Activated CD4-positive, alpha-beta T cell treated with anti-CD3 and anti-CD28 coated beads for 1 hour (primary cell): ENCODE data around the gene CNTNAP2.

Experiments
- DNase-seq: peaks from one replicate; pipeline ENCODE4 v3.0.0-alpha.2; 2020

Gene CNTNAP2

GRCh38 chr7:148146346-148146745 is 2029.7 kb downstream of the CNTNAP2 start:
- no peak for DNase-seq

DNA sequence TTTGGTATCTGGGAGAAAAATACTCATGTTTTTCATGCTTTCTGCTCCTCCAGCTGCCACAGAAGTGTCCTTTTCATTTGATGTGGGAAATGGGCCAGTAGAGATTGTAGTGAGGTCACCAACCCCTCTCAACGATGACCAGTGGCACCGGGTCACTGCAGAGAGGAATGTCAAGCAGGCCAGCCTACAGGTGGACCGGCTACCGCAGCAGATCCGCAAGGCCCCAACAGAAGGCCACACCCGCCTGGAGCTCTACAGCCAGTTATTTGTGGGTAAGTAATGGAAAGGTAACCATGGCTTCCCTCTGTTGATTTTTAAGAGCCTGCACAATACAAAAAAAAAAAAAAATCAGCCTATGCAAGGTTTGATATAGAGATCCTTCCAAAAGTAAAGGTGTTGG is 2030.8 kb downstream of the CNTNAP2 start:
- DNase-seq = no peak

DNA sequence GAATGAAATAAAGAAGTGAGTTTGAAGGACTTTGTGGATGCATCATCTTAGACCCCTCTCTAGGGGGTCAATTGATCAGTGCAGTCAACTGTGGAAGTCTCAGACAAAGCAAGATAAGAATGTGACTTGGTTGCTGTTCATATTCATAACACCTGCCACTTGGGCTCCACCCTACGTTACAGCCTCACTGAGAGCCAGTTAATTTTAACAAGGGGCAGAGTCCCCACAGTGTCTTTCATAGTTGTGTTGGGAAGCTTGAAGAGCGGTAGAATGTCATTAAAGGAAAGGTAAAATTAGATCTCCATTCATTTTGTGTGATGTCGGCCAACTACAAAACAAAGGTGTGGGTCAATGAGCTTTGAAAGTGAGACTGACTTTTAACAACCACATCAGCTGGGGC is 2031.9 kb downstream of the CNTNAP2 start:
- DNase-seq = no peak

DNA sequence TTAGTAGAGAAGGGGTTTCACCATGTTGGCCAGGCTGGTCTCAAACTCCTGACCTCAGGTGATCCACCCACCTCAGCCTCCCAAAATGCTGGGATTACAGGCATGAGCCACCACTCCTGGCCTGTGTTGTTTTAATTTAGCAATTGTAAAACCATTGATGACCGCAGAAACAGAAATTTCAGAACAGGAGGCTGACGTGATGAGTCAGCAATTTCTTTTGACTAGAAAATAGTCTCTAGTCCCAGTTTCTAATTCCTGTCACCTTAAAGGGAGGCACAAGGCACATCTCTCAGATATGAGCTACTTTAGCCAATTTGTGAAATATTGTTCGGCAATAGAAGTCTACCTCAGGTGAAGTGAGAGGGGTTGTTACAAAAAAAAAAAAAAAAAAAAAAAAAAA is 2033.1 kb downstream of the CNTNAP2 start:
- no peak for DNase-seq

- no peak for DNase-seq
Measured at GRCh38 chr7:148151778-148152177, 2035.2 kb downstream of the CNTNAP2 start.

DNA sequence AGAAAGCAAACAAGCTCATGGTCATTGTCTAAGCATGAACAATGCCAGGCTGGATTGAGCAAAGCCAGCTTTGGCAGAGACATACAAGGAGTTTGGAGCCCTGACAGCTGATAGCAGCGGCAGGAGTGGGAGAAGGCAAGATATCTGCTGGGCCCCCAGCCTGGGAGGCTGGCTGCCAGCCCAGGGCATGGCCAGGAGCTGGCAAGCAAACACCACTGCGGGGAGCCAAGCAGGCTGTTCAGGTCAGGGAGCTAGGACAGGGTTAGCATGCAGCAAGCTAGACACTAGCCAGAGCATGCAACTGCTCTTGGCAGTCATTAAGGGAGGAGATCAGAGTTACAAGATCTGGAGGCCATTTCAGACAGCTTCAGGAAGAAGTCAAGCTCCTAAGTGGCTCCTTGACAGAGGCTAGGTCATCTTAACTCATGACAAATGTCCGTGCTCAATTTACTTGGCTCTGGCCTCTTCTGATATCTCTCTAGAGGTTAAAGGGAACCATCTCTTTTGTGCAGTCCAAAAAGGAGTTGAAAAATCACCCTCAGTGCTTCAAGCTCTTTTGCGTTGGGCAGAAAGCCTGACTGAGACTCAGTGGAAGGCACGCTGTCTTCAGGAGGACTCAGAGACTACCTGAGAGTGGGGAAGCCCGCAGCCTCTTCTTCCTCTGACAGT is 2037.1 kb downstream of the CNTNAP2 start:
- DNase-seq = no peak

- DNase-seq = no peak
Measured at GRCh38 chr7:148155000-148155399, 2038.4 kb downstream of the CNTNAP2 start.

- DNase-seq = no peak
Measured at GRCh38 chr7:148155826-148156225, 2039.2 kb downstream of the CNTNAP2 start.

- DNase-seq = no peak
Measured at GRCh38 chr7:148156233-148156632, 2039.6 kb downstream of the CNTNAP2 start.

GRCh38 chr7:148159331-148159730 is 2042.7 kb downstream of the CNTNAP2 start:
- DNase-seq = no peak

- DNase-seq = no peak
Measured at GRCh38 chr7:148161776-148162175, 2045.2 kb downstream of the CNTNAP2 start.

DNA sequence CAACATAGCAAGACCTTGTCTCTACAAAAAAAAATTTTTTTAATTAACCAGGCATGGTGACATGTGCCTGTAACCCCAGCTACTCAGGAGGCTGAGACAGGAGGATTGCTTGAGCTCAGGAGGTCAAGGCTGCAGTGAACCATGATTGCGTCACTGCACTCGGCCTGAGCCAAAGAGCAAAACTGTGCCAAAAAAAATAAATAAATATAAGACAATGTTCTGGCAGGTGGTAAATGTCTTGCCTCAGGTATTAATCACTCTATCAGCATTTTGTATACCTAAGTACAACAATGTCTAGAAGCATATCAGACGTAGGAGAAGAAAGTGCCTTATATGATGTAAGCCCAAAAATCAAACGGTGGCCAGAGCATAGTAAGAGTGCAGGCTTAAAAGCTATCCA is 2046.2 kb downstream of the CNTNAP2 start:
- no peak for DNase-seq

DNA sequence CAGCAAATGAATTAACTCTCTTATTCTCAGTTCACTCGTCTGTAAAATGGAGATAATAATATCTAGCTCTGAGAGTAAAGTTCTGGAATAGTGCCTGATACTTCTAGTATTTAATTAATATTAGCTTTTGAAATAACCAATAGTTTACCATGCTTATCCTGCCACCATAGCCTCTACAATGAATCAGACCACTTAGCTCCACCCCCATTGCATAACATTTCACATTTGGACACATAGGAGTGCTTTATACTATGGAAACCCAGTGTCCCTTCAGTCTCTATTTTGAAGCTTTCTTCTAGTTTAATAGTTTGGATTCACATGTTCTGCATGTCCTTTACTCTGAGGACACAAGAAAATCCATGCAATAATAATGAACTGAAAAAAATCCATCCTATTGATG is 2046.6 kb downstream of the CNTNAP2 start:
- DNase-seq = no peak

- DNase-seq = no peak
Measured at GRCh38 chr7:148172920-148173319, 2056.3 kb downstream of the CNTNAP2 start.

- no peak for DNase-seq
Measured at GRCh38 chr7:148173369-148173768, 2056.8 kb downstream of the CNTNAP2 start.

- DNase-seq = no peak
Measured at GRCh38 chr7:148174376-148174775, 2057.8 kb downstream of the CNTNAP2 start.

DNA sequence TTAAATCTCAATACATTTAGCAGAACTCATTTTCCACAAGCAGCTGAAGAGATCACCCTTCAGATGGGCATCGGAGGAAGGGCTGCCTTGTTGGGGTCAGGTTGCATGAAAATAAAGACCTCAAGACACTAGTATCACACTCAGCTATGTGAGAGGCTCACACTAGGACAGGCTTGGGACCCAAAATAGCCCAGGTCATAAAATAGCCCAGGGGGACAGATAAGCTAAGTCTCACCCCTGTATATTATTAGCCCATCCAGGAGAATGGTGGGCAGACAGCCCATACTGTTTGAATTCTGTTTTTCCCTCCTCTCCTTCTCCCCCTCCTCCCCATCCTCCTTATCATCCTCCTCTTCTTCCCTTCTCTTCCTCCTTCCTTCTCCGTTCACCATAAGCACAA is 2058.9 kb downstream of the CNTNAP2 start:
- DNase-seq = no peak

- DNase-seq = no peak
Measured at GRCh38 chr7:148177972-148178371, 2061.4 kb downstream of the CNTNAP2 start.

DNA sequence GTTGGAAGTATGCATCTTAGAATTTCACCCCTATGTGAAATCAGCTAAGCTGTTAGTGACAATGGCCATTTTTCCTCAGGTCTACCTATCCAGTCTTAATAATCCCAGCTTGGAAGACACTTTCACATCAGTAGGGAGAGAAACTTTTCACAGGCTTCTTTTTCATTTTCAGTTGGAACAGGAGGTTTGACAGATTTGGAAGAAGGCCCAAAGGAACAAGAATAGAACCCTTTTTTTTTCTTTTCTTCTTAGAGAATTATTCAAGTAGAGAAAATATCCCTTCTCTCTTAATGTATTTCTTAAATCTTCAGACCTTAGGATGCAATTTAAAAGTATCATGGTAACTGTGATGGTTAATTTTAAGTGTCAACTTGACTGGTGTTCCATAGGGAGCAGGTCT is 2063.5 kb downstream of the CNTNAP2 start:
- DNase-seq = no peak

DNA sequence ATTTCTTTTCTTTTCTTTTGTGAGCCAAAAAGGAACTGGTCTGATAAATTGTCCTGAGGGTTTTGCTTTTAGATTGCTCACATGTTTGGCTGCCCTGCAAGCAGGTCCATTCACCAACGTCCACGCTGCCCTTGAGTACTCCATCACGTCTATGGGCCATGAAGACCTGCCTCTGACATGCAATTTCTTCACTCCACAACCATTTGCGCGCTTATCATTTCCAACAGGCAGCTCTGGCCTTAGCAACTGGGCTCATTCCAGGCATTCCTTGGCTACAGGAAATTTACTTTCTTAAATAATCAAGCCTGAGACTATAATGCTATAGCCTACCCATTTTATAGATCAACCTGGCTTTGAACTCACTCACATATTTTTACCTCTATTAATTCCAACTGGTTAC is 2065.7 kb downstream of the CNTNAP2 start:
- no peak for DNase-seq

- no peak for DNase-seq
Measured at GRCh38 chr7:148185041-148185440, 2068.4 kb downstream of the CNTNAP2 start.

GRCh38 chr7:148187471-148187870 is 2070.9 kb downstream of the CNTNAP2 start:
- DNase-seq = no peak

DNA sequence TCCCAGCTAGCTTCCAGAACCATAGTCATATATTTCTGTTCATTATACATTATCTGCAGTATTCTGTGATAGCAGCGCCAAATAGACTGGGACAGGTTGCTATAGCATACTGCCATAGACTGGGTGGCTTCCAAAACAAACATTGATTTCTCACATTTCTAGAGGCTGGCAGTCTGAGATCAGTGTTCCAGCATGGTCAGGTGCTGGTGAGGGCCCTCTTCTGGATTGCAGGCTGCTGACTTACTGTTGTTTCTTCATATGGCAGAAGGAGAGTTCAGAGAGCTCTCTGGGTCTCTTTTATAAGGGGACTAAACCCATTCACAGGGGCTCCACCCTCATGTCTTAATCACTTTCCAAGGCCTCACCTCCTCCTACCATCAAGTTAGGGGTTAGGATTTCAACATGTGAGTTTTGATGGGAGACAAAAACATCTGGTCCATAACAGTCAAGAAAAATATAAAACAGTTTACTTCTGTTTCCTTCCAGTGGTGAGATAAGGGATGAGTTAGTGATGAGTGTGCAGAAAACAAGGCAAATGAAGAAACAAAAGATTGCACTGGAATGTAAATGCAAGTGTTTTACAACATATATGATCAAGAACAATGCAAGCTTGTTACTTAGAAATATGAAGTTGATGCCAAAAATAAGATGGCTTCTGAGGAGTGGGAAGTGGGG is 2074.9 kb downstream of the CNTNAP2 start:
- DNase-seq = no peak

- no peak for DNase-seq
Measured at GRCh38 chr7:148192491-148192890, 2075.9 kb downstream of the CNTNAP2 start.

- DNase-seq = no peak
Measured at GRCh38 chr7:148201992-148202391, 2085.4 kb downstream of the CNTNAP2 start.
